HEK293 (cell line): ENCODE data around the gene CDKL2.

Experiments used
- CTCF ChIA-PET: fragments of 350-600 bp; formaldehyde crosslinking; extraction: SDS; loops from one replicate; lab custom pipeline; 2021; ENCODE audit warnings: antibody characterized with exemption; lab: Yijun Ruan, JAX
- POLR2A ChIA-PET: fragments of 300-600 bp; formaldehyde crosslinking; extraction: SDS; loops from one replicate; lab custom pipeline; 2020; ENCODE audit warnings: antibody characterized with exemption, inconsistent platforms; lab: Yijun Ruan, JAX
- H3K27ac ChIP-seq: fragments of 200-500 bp; sonication (Bioruptor generic); 2 replicates; pipeline ENCODE4 v1.5.1; 2014; ENCODE audit warnings: low read depth, low read length, control low read depth, inconsistent platforms; ENCODE audit errors: extremely low read depth
- H3K36me3 ChIP-seq, 2 experiments: fragments of 200-500 bp in 1 of 2; sonication (Bioruptor generic) in 1 of 2; 1 replicate in 1 of 2; 2 replicates in 1 of 2; pipeline ENCODE4 v1.5.1; 2014 to 2017; ENCODE audit warnings: inconsistent platforms in 2 of 2, low read length in 2 of 2; ENCODE audit not compliant: control insufficient read depth in 2 of 2, insufficient read depth in 1 of 2
- H3K4me1 ChIP-seq: fragments of 200-500 bp; sonication (Bioruptor generic); 2 replicates; pipeline ENCODE4 v1.5.1; 2014; ENCODE audit warnings: mild to moderate bottlenecking, low read length, inconsistent platforms; ENCODE audit not compliant: control insufficient read depth, insufficient read depth
- H3K4me3 ChIP-seq: 2 replicates; pipeline ENCODE4 v1.5.1; 2011; ENCODE audit warnings: low read depth, mild to moderate bottlenecking, control low read depth, low read length, moderate library complexity
- H3K9me3 ChIP-seq: fragments of 200-500 bp; sonication (Bioruptor generic); 2 replicates; pipeline ENCODE4 v1.5.1; 2014; ENCODE audit warnings: low read depth, low read length, inconsistent platforms; ENCODE audit not compliant: control insufficient read depth, insufficient read depth
- GLI4 ChIP-seq: fragments of 450-650 bp; formaldehyde crosslinking; IDR thresholded peaks from 2 replicates; pipeline ENCODE4 v1.5.1; 2016; ENCODE audit warnings: missing biosample characterization, missing genetic modification characterization
- PRDM1 ChIP-seq: fragments of 450-650 bp; formaldehyde crosslinking; IDR thresholded peaks from 2 replicates; pipeline ENCODE4; 2016; ENCODE audit warnings: missing biosample characterization, missing genetic modification characterization
- SP7 ChIP-seq: fragments of 450-650 bp; formaldehyde crosslinking; IDR thresholded peaks from 2 replicates; pipeline ENCODE4 v1.5.1; 2016; ENCODE audit warnings: missing biosample characterization, missing genetic modification characterization
- WT1 ChIP-seq: fragments of 450-650 bp; formaldehyde crosslinking; IDR thresholded peaks from 2 replicates; pipeline ENCODE4 v1.5.1; 2016; ENCODE audit warnings: missing biosample characterization, missing genetic modification characterization
- ZFP69B ChIP-seq: fragments of 450-650 bp; formaldehyde crosslinking; IDR thresholded peaks from 2 replicates; pipeline ENCODE4 v1.5.1; 2016; ENCODE audit warnings: missing biosample characterization, missing genetic modification characterization
- ZNF211 ChIP-seq: fragments of 450-650 bp; formaldehyde crosslinking; IDR thresholded peaks from 2 replicates; pipeline ENCODE4 v1.5.1; 2016; ENCODE audit warnings: low read depth, missing biosample characterization, missing genetic modification characterization
- ZNF214 ChIP-seq: fragments of 450-650 bp; formaldehyde crosslinking; IDR thresholded peaks from 2 replicates; pipeline ENCODE4 v1.5.1; 2017; ENCODE audit warnings: missing biosample characterization, mild to moderate bottlenecking, missing genetic modification characterization, borderline replicate concordance
- ZNF311 ChIP-seq: fragments of 450-650 bp; formaldehyde crosslinking; IDR thresholded peaks from 2 replicates; pipeline ENCODE4 v1.5.1; 2017; ENCODE audit warnings: missing biosample characterization, missing genetic modification characterization, borderline replicate concordance
- ZNF426 ChIP-seq: fragments of 450-650 bp; formaldehyde crosslinking; IDR thresholded peaks from 2 replicates; pipeline ENCODE4 v1.5.1; 2017; ENCODE audit warnings: missing biosample characterization, missing genetic modification characterization, mild to moderate bottlenecking, inconsistent platforms, moderate library complexity
- ZNF521 ChIP-seq: fragments of 450-650 bp; formaldehyde crosslinking; IDR thresholded peaks from 2 replicates; pipeline ENCODE4 v1.5.1; 2017; ENCODE audit warnings: missing biosample characterization, mild to moderate bottlenecking, missing genetic modification characterization
- ZNF571 ChIP-seq: fragments of 450-650 bp; formaldehyde crosslinking; IDR thresholded peaks from 2 replicates; pipeline ENCODE4 v1.5.0; 2017; ENCODE audit warnings: missing biosample characterization, missing genetic modification characterization
- ZNF621 ChIP-seq: fragments of 450-650 bp; formaldehyde crosslinking; IDR thresholded peaks from 2 replicates; pipeline ENCODE4 v1.5.1; 2017; ENCODE audit warnings: missing biosample characterization, missing genetic modification characterization
- ZNF626 ChIP-seq: fragments of 450-650 bp; sonication (Bioruptor Pico); formaldehyde crosslinking; IDR thresholded peaks from 2 replicates; pipeline ENCODE4 v1.5.1; 2018; ENCODE audit warnings: missing biosample characterization, missing genetic modification characterization, inconsistent platforms
- ZNF654 ChIP-seq: fragments of 450-650 bp; formaldehyde crosslinking; IDR thresholded peaks from 2 replicates; pipeline ENCODE4 v1.5.1; 2016; ENCODE audit warnings: low read depth, missing biosample characterization, missing genetic modification characterization
- ZNF660 ChIP-seq: fragments of 450-650 bp; IDR thresholded peaks from 2 replicates; pipeline ENCODE4 v1.5.1; 2018; ENCODE audit warnings: missing biosample characterization, mild to moderate bottlenecking, missing genetic modification characterization
- ZNF707 ChIP-seq: fragments of 450-650 bp; formaldehyde crosslinking; IDR thresholded peaks from 2 replicates; pipeline ENCODE4 v1.5.1; 2016; ENCODE audit warnings: missing biosample characterization, missing genetic modification characterization
- ZNF777 ChIP-seq: fragments of 450-650 bp; formaldehyde crosslinking; IDR thresholded peaks from 2 replicates; pipeline ENCODE4 v1.5.1; 2017; ENCODE audit warnings: missing biosample characterization, missing genetic modification characterization, borderline replicate concordance
- ZNF843 ChIP-seq: fragments of 450-650 bp; formaldehyde crosslinking; IDR thresholded peaks from 2 replicates; pipeline ENCODE4 v1.5.1; 2016; ENCODE audit warnings: missing biosample characterization, missing genetic modification characterization
- TF ChIP-seq, protein P1 (sequence below): fragments of 450-650 bp; formaldehyde crosslinking; IDR thresholded peaks from 2 replicates; pipeline ENCODE4 v1.5.1; 2016; ENCODE audit warnings: missing biosample characterization, missing genetic modification characterization
- TF ChIP-seq, protein P2 (sequence below): fragments of 450-650 bp; formaldehyde crosslinking; IDR thresholded peaks from 2 replicates; pipeline ENCODE4 v1.5.1; 2016; ENCODE audit warnings: missing biosample characterization, missing genetic modification characterization
- TF ChIP-seq, protein P3 (sequence below): fragments of 450-650 bp; formaldehyde crosslinking; IDR thresholded peaks from 2 replicates; pipeline ENCODE4 v1.5.1; 2016; ENCODE audit warnings: missing biosample characterization, missing genetic modification characterization
- TF ChIP-seq, protein P4 (sequence below): fragments of 450-650 bp; formaldehyde crosslinking; IDR thresholded peaks from 2 replicates; pipeline ENCODE4 v1.5.1; 2016; ENCODE audit warnings: missing biosample characterization, missing genetic modification characterization, low read depth

CDKL2 gene

DNA sequence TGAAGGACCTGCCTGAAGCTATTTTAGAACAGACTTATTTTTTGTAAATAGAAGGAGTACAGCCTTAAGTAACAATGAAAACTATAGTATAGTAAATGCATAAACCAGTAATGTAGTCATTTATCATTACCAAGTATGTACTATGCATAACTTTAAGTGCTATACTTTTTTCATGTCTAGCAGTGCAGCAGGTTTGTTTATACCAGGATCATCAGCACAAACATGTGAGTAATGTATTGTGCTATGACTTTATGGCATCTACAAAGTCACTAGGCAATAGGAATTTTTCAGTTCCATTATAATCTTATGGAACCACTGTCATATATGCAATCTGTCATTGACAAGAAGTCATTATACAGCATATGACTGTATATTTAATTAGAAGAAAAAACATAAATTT is 77.9 kb downstream of the CDKL2 start:
- POLR2A ChIA-PET = no interaction called here
- CTCF ChIA-PET = interaction anchor here (0.6 kb wide), 1 partner anchor 39 kb away, joined by 3 read pairs; no protein-coding TSS in a partner anchor
- Histone ChIP-seq H3K4me3 (no peak overlapping the region), H3K27ac (no peak overlapping the region), H3K36me3 (no peaks in the 10 kb centered on the region), H3K4me1 (no peaks in the 10 kb centered on the region), H3K9me3 (no peaks in the 10 kb centered on the region)
- TF ChIP-seq WT1 (tag by site-specific recombination) (no peak), ZNF426 (tag by site-specific recombination) (no peak), ZNF214 (tag by site-specific recombination) (no peak), ZNF621 (tag by site-specific recombination) (no peak), GLI4 (tag by site-specific recombination) (no peak), ZNF660 (no peak), PRDM1 (no peak), ZNF654 (tag by site-specific recombination) (no peak), ZNF707 (no peak), ZNF311 (tag by site-specific recombination) (no peak), ZFP69B (tag by site-specific recombination) (no peak), ZNF626 (tag by site-specific recombination) (no peak), ZNF571 (no peak), ZNF777 (tag by site-specific recombination) (no peak), ZNF843 (tag by site-specific recombination) (no peak), ZNF521 (tag by site-specific recombination) (no peak)
- TF ChIP-seq, protein P1, sequence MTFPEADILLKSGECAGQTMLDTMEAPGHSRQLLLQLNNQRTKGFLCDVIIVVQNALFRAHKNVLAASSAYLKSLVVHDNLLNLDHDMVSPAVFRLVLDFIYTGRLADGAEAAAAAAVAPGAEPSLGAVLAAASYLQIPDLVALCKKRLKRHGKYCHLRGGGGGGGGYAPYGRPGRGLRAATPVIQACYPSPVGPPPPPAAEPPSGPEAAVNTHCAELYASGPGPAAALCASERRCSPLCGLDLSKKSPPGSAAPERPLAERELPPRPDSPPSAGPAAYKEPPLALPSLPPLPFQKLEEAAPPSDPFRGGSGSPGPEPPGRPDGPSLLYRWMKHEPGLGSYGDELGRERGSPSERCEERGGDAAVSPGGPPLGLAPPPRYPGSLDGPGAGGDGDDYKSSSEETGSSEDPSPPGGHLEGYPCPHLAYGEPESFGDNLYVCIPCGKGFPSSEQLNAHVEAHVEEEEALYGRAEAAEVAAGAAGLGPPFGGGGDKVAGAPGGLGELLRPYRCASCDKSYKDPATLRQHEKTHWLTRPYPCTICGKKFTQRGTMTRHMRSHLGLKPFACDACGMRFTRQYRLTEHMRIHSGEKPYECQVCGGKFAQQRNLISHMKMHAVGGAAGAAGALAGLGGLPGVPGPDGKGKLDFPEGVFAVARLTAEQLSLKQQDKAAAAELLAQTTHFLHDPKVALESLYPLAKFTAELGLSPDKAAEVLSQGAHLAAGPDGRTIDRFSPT (tag by site-specific recombination) = no peak
- TF ChIP-seq, protein P2, sequence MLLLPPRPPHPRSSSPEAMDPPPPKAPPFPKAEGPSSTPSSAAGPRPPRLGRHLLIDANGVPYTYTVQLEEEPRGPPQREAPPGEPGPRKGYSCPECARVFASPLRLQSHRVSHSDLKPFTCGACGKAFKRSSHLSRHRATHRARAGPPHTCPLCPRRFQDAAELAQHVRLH (tag by site-specific recombination) = no peak

DNA sequence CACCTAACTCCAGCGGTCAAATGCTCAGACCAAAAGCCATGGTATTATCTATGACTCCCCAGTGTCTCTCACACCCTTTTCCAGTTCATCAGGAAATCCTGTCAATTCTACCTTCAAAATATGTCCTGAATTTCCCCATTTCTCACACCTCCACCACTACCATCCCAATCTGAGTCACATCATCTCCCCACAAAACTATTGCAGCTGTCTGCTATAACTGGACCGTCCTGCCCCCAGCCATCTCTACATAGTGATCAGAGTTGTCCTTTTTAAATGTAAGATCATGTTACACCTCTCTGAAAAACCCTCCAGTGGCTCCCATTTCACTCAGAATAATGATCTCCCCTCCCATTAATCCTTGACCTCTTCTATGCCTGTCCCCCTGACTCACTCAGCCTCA is 81.3 kb downstream of the CDKL2 start:
- TF ChIP-seq WT1 (tag by site-specific recombination) = no peak
- TF ChIP-seq, protein P3, sequence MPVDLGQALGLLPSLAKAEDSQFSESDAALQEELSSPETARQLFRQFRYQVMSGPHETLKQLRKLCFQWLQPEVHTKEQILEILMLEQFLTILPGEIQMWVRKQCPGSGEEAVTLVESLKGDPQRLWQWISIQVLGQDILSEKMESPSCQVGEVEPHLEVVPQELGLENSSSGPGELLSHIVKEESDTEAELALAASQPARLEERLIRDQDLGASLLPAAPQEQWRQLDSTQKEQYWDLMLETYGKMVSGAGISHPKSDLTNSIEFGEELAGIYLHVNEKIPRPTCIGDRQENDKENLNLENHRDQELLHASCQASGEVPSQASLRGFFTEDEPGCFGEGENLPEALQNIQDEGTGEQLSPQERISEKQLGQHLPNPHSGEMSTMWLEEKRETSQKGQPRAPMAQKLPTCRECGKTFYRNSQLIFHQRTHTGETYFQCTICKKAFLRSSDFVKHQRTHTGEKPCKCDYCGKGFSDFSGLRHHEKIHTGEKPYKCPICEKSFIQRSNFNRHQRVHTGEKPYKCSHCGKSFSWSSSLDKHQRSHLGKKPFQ (tag by site-specific recombination) = no peak
- TF ChIP-seq, protein P4, sequence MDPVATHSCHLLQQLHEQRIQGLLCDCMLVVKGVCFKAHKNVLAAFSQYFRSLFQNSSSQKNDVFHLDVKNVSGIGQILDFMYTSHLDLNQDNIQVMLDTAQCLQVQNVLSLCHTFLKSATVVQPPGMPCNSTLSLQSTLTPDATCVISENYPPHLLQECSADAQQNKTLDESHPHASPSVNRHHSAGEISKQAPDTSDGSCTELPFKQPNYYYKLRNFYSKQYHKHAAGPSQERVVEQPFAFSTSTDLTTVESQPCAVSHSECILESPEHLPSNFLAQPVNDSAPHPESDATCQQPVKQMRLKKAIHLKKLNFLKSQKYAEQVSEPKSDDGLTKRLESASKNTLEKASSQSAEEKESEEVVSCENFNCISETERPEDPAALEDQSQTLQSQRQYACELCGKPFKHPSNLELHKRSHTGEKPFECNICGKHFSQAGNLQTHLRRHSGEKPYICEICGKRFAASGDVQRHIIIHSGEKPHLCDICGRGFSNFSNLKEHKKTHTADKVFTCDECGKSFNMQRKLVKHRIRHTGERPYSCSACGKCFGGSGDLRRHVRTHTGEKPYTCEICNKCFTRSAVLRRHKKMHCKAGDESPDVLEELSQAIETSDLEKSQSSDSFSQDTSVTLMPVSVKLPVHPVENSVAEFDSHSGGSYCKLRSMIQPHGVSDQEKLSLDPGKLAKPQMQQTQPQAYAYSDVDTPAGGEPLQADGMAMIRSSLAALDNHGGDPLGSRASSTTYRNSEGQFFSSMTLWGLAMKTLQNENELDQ (tag by site-specific recombination) = no peak
- TF ChIP-seq, protein P2 (tag by site-specific recombination) = no peak
- TF ChIP-seq SP7 (tag by site-specific recombination) = no peak
- TF ChIP-seq ZNF211 (tag by site-specific recombination) = no peak
- CTCF ChIA-PET = no interaction called here
- no peaks in the 10 kb centered on the region for H3K9me3 ChIP-seq
- no peak overlapping the region for H3K27ac ChIP-seq
- POLR2A ChIA-PET = no interaction called here
- H3K4me3 ChIP-seq = no peak overlapping the region
- H3K36me3 ChIP-seq = peaks cover 0 to 7% of the 10 kb centered on the region in 2 experiments; a peak in 1 of 3 replicates
- H3K4me1 ChIP-seq = no peaks in the 10 kb centered on the region
